Measurements from ENCODE around the gene F13B. TPM values are rescaled to one million over a fixed set of nuclear protein-coding genes. Genes with fewer than 3 reads are reported as not detected.
"Not testable (repeated sequence)": the region's sequence is repeated elsewhere in the genome, so short reads cannot be mapped to it uniquely, and the experiment has no call there.

F13B gene
- total RNA-seq, 1 experiment from 2014 or later: not detected

DNA sequence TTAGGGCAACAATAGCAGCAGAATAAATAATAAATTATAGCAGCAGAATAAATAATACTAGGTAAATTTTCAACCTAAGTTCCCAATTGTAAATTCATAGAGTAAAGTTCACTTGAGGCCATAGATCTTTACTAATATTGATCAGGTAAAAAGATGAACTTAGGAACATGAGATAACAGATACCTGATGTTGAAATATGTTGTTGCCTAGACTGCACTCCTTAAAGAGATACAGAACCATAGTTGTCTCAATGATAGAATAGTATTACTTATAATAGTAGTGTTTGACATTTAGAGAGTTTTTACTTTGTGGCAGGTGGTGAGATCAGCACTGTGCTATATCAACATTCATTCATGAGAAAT is 378 bp upstream of the F13B start:
- Histone ChIP-seq H3K36me3 (no peaks in the 10 kb centered on the region), H3K27me3 (no peaks in the 10 kb centered on the region), H3K9me3 (no peaks in the 10 kb centered on the region), H3K4me3 (no peak overlapping the region)
- no peak for DNase-seq

DNA sequence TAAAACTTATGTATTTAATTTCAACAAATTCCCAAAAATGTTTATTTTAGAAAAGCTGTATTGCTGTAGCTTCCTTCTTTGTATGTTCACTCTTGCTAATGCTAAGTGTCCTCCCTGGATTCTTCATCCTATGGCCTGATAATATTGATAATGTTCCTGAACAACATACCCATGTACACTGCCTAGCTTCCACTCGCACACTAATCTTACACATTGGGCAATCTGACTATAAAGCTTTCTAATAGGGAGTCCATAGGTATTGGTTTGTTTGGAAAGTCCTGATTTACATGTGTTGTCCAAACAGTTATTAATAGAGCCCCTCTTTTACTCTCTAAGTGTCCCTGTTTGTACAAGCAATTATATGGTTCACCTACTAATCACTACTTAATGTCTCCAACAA is 783 bp downstream of the F13B start:
- Histone ChIP-seq H3K36me3 (no peaks in the 10 kb centered on the region), H3K4me3 (no peak overlapping the region), H3K27me3 (no peaks in the 10 kb centered on the region), H3K9me3 (no peaks in the 10 kb centered on the region)
- no peak for DNase-seq

DNA sequence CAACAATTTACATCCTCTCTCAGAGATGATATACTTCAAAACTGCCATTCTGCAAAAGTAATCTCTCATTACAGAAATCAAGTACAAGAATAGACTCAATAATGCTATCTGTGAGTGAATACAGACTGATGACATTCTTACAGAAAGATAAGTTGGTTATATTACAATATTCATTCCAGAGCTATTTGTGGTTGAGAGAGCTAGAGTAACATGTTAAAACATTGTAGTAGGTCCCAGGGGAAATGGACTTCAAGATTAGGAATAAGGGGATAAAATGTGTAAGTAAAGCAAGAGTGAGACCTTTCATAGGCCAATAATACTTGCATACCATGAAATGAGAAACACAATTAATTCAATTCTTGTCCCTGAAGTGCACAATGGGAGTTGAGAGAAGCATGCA is 1.5 kb downstream of the F13B start:
- no peaks in the 10 kb centered on the region for H3K9me3 ChIP-seq
- H3K36me3 ChIP-seq: no peaks in the 10 kb centered on the region
- no peaks in the 10 kb centered on the region for H3K27me3 ChIP-seq
- no peak for DNase-seq
- H3K4me3 ChIP-seq: no peak overlapping the region

DNA sequence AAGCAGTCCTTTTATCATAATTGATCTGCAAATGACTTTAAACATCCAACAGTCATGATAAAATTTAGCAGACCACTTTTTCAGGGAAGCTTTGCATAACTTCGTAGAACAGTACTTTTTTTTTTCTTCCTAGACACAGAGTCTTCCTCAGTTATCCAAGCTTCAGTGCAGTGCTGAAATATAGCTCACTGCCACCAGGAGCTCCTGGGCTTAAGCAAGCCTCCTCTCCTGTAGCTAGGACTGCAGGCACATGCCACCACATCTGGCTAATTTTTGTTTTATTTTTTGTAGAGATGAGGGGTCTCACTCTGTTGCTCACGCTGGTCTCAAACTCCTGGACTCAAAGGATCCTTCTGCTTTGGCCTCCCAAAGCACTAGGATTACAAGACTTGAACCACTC is 3.8 kb downstream of the F13B start:
- H3K36me3 ChIP-seq: no peaks in the 10 kb centered on the region
- H3K27me3 ChIP-seq: no peaks in the 10 kb centered on the region
- H3K9me3 ChIP-seq: no peaks in the 10 kb centered on the region
- no peak for DNase-seq
- H3K4me3 ChIP-seq: no peak overlapping the region

DNA sequence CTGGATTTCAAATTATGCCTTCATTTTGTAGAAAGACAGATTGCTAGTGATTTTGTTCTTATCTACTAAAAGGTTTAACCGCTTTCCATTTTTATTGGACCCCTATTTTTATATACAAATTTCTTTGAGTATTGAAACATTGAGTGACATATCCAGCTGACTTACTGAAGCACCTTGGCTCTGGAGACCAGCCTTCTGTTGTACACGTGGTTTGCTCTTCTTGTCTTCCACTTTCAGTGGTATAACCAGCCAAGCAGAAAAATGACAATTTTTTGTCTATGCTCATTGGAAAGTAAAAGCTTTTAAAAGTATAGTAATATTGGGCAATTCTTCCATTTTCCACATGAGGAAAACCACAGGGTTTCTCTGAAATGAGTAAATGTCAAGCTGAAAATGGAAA is 4.4 kb downstream of the F13B start:
- H3K27me3 ChIP-seq: no peaks in the 10 kb centered on the region
- H3K9me3 ChIP-seq: no peaks in the 10 kb centered on the region
- H3K4me3 ChIP-seq: no peak overlapping the region
- no peak for DNase-seq
- no peaks in the 10 kb centered on the region for H3K36me3 ChIP-seq

DNA sequence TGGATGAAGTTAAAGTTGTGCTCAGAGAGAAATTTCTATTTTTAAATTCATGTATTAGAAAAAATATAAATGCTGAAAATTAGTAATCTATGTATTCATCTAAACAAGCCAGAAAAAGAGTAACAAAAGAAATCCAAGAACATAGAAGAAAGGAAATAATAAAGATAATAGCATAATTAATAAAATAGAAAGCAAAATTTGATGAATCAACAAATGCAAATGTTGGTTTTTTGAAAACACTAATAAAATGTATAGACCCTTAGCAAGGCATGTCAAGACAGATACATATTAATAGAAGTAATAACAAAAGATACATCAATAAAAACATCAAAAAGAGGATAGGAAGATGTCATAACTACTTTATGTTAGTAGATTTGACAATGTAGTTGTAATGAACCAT is 18.0 kb downstream of the F13B start:
- DNase-seq: no peak
- Histone ChIP-seq H3K4me3 (no peak overlapping the region), H3K9me3 (no peaks in the 10 kb centered on the region), H3K27me3 (no peaks in the 10 kb centered on the region), H3K36me3 (no peaks in the 10 kb centered on the region)

DNA sequence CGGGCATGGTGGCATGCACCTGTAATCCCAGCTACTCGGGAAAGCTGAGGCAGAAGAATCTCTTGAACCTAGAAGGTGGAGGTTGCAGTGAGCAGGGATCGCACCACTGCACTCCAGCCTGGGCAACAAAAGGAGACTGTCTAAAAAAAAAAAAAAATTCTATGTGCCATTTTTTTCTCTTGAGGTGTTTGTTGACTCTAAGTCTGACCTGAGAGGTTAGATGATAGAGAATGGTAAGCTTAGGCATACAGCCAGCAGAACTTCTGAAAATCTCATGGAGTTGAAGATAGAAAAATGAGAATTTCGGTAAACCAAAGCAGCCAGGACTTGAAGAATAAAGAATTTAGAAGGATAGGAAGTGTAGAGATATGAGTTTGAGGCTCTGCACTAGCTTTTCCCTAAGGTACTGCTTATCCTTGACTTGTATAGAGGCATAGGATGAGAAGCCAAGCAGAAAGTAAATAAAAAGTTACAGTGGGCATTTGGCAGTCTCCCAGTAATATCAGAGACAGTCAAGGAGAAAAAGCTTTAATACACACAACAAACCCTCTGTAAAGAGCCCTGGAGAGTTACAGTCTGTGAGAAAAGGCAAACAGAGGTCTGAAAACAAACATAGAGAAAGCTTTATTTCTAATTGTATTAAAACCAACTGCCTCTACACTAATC is 24.3 kb downstream of the F13B start:
- no peak for DNase-seq
- no peaks in the 10 kb centered on the region for H3K27me3 ChIP-seq
- H3K4me3 ChIP-seq: no peak overlapping the region
- no peaks in the 10 kb centered on the region for H3K36me3 ChIP-seq
- no peaks in the 10 kb centered on the region for H3K9me3 ChIP-seq

DNA sequence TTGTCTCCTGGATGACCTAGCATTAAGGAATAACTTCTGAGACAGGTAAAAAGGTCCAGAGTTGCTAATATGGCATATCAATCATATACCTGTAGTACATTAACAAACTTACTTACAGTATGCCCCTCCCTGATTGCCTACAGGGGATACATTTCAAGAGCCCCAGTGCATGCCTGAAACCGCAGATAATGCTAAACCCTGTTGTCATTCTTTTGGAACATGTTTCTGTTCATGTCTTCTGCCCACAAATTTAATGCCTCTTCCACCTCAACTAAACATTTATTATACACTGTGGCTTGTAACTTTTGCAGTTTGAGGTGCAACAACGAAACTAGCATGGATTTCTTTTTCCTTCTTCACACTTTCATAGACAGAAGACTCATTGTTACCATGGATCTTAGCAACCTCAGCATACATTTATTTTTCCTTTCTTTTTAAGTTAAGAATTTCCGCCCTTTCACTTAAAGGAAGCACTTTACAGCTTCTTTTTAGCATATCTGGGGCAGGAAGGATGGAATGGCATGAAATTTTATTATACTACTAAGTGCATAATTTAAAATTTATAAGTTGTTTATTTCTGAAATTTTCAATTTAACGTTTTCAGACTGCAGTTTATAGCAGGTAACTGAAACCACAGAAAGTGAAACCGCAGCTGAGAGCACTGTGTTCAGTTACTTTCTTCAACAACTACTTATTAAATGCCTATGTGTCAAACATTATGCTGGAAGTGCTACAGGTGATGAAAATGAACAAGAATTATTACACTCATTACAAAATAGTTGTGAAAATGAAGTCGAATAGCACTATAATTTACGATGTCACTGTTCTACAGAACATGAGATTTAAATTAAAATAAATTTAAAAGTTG is 25.3 kb downstream of the F13B start:
- H3K4me3 ChIP-seq: peak overlapping the region; percentile 31
- no peak for DNase-seq

DNA sequence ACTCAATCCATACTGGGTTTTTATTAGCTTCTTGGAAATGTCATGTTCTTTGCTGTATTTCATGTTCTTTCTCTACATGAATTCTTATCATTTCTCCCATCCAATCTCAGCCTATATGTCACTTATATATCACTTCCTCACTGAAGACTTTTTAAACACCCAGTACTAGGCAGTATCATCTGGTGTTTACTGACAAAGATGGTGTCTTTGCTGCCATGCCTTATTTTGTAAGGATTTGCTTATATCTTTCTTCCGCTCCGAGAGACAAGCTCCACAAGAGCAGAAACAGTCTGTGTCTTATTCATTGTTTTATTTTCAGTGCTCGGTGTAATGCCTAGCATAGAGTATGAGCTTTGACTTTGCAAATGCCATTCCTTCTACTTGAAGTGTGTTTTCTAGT is 30.2 kb downstream of the F13B start:
- no peaks in the 10 kb centered on the region for H3K36me3 ChIP-seq

More for the DNA sequence above, 25.3 kb downstream of the F13B start:
- no peaks in the 10 kb centered on the region for H3K36me3 ChIP-seq
- no peaks in the 10 kb centered on the region for H3K27me3 ChIP-seq
- no peaks in the 10 kb centered on the region for H3K9me3 ChIP-seq

DNA sequence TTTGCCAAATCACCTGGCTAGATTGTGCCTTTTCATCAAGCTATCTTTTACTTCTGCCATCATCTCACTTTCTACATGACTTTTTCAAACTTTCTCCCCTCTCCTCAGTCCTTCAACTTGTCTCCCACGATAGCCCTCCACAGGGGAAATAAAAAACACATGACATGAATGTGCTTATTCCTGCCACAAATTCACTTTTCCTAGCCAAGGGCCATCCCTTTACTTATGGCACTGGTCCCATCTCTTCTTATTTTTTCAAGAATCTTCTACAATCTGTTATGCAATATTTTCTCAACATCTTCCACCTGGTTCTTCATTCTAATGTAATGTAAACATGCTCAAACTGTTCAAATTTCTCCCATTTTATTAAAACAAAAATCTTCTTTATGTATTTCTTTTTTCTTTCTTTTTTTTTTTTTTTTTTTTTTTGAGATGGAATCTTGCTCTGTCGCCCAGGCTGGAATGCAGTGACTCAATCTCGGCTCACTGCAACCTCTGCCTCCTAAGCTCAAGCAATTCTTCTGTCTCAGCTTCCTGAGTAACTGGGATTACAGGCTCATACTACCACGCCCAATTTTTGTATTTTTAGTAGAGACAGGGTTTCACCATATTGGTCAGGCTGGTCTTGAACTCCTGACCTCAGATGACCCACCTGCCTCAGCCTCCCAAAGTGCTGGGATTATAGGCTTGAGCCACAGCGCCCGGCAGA is 32.3 kb downstream of the F13B start:
- not testable (repeated sequence) for H3K4me3 ChIP-seq, H3K9me3 ChIP-seq, H3K36me3 ChIP-seq, H3K27me3 ChIP-seq
- DNase-seq: peak; percentile 78

More for the DNA sequence above, 30.2 kb downstream of the F13B start:
- no peaks in the 10 kb centered on the region for H3K27me3 ChIP-seq
- no peaks in the 10 kb centered on the region for H3K9me3 ChIP-seq
- DNase-seq: no peak
- H3K4me3 ChIP-seq: no peak overlapping the region

DNA sequence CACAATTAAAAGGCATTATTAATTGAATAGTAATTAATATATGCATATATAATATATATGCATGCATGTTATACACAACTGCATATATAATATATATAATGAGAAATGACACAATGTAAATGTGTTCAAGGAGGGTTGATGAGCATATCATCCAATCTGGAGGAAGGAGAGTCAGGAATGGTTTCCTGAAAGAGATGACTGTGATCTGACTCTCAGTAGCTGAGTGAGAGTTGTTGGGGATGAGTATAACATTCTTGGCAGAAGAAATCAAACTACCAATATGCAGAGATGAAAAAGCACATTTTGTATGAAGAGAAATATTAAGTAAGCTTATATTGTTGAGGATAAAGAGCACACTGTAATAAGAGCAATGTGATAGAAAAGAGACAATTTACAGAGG is 37.3 kb downstream of the F13B start:
- H3K36me3 ChIP-seq: no peaks in the 10 kb centered on the region
- no peak for DNase-seq
- H3K27me3 ChIP-seq: no peaks in the 10 kb centered on the region
- no peak overlapping the region for H3K4me3 ChIP-seq
- no peaks in the 10 kb centered on the region for H3K9me3 ChIP-seq

DNA sequence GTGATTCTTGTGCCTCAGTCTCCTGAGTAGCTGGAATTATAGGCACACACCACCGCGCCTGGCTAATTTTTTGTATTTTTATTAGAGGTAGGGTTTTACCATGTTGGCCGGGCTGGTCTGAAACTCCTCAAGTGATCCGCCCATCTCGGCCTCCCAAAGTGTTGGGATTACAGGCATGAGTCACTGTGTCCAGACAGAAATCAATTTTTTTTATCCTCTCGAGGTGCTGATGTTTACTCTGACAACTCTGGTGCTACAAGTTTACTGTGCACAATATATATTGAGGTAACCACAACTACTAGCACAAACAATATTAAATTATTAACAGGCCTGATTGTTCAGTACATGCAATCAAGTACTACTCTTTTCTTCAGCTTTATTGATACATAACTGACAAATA is 39.7 kb downstream of the F13B start:
- peak; percentile 56 for DNase-seq
- Histone ChIP-seq H3K36me3 (no peaks in the 10 kb centered on the region), H3K27me3 (no peaks in the 10 kb centered on the region), H3K4me3 (no peak overlapping the region), H3K9me3 (no peaks in the 10 kb centered on the region)

DNA sequence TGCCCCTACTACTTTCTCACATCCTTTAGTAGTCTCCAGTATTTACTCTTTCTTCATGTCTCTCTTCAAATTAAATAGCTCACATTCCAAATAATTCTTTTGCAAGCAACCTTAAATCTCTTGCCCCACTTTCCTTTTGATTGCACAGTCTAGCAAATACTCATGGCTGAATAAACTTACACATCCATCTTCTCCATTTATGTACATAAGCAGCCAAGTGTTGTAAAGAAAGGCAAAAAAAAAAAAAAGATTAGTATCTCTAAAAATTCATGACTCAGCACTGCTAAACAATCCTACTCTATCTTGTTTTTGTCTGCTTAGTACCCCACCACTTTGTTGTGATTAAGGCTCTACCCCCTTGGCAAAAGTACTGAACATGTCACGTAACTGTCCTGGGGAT is 42.6 kb downstream of the F13B start:
- no peak for DNase-seq
- H3K36me3 ChIP-seq: no peaks in the 10 kb centered on the region
- H3K27me3 ChIP-seq: no peaks in the 10 kb centered on the region

DNA sequence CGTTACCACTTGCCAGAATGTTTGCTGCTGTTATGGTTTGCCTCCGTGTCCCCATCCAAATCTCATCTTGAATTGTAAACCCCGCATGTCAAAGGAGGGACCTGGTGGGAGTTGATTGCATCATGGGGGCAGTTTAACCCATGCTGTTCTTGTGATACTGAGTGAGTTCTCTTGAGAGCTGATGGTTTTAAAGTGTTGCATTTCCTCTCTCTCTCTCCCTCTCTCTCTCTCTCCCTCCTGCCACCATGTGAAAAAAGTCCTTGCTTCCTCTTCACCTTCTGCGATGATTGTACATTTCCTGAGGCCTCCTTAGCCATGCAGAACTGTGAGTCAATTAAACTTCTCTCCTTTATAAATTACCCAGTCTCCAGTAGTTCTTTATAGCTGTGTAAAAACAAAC is 45.3 kb downstream of the F13B start:
- DNase-seq: no peak
- H3K4me3 ChIP-seq: no peak overlapping the region
- H3K36me3 ChIP-seq: no peaks in the 10 kb centered on the region
- H3K27me3 ChIP-seq: no peaks in the 10 kb centered on the region
- no peaks in the 10 kb centered on the region for H3K9me3 ChIP-seq

More for the DNA sequence above, 42.6 kb downstream of the F13B start:
- Histone ChIP-seq H3K9me3 (no peaks in the 10 kb centered on the region), H3K4me3 (no peak overlapping the region)

DNA sequence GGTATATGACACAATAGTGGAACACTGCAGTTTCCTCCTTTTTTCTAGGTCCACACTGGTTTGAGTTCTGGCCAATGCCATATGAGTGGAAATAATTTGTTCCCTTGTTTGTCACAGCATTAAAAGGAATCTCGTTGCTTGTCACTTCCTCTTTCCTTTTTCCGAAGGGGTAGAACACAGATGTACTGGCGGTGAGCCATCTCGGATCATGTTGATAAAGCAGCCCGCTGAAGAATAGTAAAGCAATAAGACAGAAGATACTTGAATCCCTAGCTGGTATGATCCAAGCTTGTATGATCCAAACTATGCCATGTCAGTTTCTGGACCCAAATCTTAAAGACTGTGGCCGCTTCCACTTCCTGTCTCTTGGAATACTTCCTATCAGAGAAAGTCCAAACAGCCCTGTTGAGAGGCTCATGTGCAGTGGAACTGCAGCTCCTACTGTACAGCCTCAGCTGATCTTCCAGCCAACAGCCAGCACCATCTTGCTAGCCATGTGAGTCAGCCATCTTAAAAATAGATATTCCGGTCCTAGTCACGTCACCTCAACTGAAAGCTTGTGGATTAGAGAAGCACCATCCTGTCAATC is 49.4 kb downstream of the F13B start:
- H3K4me3 ChIP-seq: no peak overlapping the region
- H3K27me3 ChIP-seq: no peaks in the 10 kb centered on the region
- no peaks in the 10 kb centered on the region for H3K9me3 ChIP-seq
- no peak for DNase-seq
- no peaks in the 10 kb centered on the region for H3K36me3 ChIP-seq

DNA sequence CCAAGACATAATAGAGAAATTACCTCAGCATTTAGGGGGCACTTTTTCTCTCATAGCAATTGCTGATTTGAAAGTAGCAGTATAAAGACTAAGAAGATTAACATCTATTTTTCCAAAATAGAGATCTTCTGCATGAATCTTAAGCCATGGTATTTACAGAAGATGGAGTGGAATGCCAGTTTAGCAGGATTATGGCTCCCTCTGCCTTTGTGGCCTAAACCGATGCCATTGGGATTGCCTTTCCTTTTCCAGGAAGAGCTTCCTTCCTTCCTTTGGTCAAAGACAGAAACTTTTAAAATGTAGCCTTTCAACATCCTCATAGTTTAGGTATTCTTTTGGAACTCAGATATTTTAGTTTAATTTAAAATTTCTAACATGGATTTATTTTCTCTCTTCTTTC is 50.3 kb downstream of the F13B start:
- Histone ChIP-seq H3K9me3 (no peaks in the 10 kb centered on the region), H3K4me3 (no peak overlapping the region), H3K36me3 (no peaks in the 10 kb centered on the region), H3K27me3 (no peaks in the 10 kb centered on the region)
- no peak for DNase-seq

DNA sequence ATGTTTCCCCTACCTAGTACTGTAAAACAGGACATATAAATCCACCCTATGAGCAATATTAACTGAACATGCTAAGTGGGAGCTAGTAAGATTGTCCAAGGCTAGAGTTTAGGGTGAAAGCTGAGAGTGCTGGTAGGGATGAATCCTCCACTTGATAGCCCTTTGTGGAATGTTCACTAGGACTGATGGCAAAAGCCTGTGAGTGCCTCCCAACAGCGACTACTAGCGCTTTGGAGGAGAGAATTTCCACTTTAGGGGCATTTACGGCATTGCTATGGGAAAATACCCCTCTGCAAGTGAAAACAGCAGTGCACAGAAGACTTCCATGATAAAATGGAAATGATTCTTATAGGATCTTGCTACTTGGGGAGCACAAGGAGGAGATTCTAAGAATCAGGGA is 53.8 kb downstream of the F13B start:
- DNase-seq: no peak
- Histone ChIP-seq H3K4me3 (no peak overlapping the region), H3K27me3 (no peaks in the 10 kb centered on the region; the same call in 1 of the 2 replicates), H3K9me3 (no peaks in the 10 kb centered on the region), H3K36me3 (no peaks in the 10 kb centered on the region)
